ENCODE data around the gene PRXL2C. TPM values are rescaled to one million over a fixed set of nuclear protein-coding genes. Genes with fewer than 3 reads are reported as not detected.

The PRXL2C gene
- total and polyA plus RNA-seq, 2 of the 8 experiments (the other 6 are each of a cell fraction or from before 2014, with no cell fraction given) = 2.8 to 7.3 TPM

GRCh38 chr9:96620181-96620514, 35.0 kb downstream of the PRXL2C start:
- no peak overlapping the region for H4K8ac ChIP-seq (ENCODE audit: extremely low read depth, insufficient read depth, low read length)
- H3K4me2 ChIP-seq (ENCODE audit: insufficient read depth in 1 of 2, low read depth in 2 of 2, low read length in 2 of 2) = peak overlapping the region; percentile 80 to 82
- peaks cover 2 to 33% of the 10 kb centered on the region in 2 experiments; a peak in 2 of 4 replicates for H3K79me2 ChIP-seq (ENCODE audit: control insufficient read depth in 1 of 2, insufficient read depth in 2 of 2, low read length in 2 of 2)
- H3K27ac ChIP-seq (ENCODE audit: low read depth, low read length) = no peak overlapping the region
- 0 out of 2 replicates have a peak overlapping the region, but pooled peaks have one; percentile 10 for H2AFZ ChIP-seq (ENCODE audit: low read length)
- peaks cover 0 to 13% (median 6%) of the 10 kb centered on the region in 4 experiments; a peak in 5 of 7 replicates for H3K27me3 ChIP-seq (replicated peaks in 1 of 4; ENCODE audit: control insufficient read depth in 3 of 4, extremely low read depth in 1 of 4, insufficient read depth in 3 of 4, low read length in 3 of 4)
- H3K23ac ChIP-seq (ENCODE audit: insufficient read length) = no peak overlapping the region
- no peak overlapping the region for H3K18ac ChIP-seq (ENCODE audit: extremely low read depth, low read length)
- 11% methylated on average over 11 of the region's 11 CpGs; no CpG with 5 or more reads in 1 of the 2 experiments for WGBS, 2 experiments (ENCODE audit: extremely low coverage in 1 of 2, insufficient coverage in 1 of 2, insufficient read length in 1 of 2, insufficient replicate concordance in 2 of 2, low coverage in 1 of 2, low lambda C conversion rate in 2 of 2, missing lambda C conversion rate in 1 of 2)
- peaks cover 17% of the 10 kb centered on the region for H3K23me2 ChIP-seq (ENCODE audit: low read depth, low read length)
- H2BK5ac ChIP-seq (ENCODE audit: low read depth, low read length) = no peak overlapping the region
- H3K4me3 ChIP-seq (ENCODE audit: extremely low read depth in 1 of 4, insufficient read depth in 2 of 4, low read depth in 3 of 4, low read length in 4 of 4) = peak overlapping the region; percentile 44 to 81 (median 60); a peak in 7 of 8 replicates
- H4K91ac ChIP-seq (replicated peaks; ENCODE audit: insufficient read length, low read length) = no peak overlapping the region
- no peak overlapping the region for H3K4ac ChIP-seq (replicated peaks; ENCODE audit: insufficient read length, low read depth, low read length)
- H3K56ac ChIP-seq (replicated peaks; ENCODE audit: insufficient read length, low read depth, low read length) = no peak overlapping the region
- no peak overlapping the region for H2BK15ac ChIP-seq (ENCODE audit: low read length)
- H2BK120ac ChIP-seq (replicated peaks; ENCODE audit: low read depth, low read length) = peak overlapping the region; percentile 3
- FAIRE-seq (no peak), DNase-seq (ENCODE audit: low read depth in 1 of 2, low spot score in 2 of 2) (no peak)
- peaks cover 5% of the 10 kb centered on the region; the same call in 1 of the 2 replicates for H3K79me1 ChIP-seq (ENCODE audit: low read depth, low read length)
- H4K5ac ChIP-seq (ENCODE audit: insufficient read length, low read depth, low read length) = no peak overlapping the region
- ChIA-PET POLR2A (ENCODE audit: partially characterized antibody) (no interaction called here), CTCF (ENCODE audit: partially characterized antibody) (interaction anchor here (0.8 to 2.0 kb wide), 5 partner anchors 9 to 45 kb away, joined by 3 to 5 read pairs (median 4); no protein-coding TSS in a partner anchor)
- H4K20me1 ChIP-seq (replicated peaks in 1 of 2; ENCODE audit: control insufficient read depth in 1 of 2, insufficient read depth in 2 of 2, low read length in 2 of 2) = peaks cover 13 to 14% of the 10 kb centered on the region in 2 experiments
- H2BK12ac ChIP-seq (ENCODE audit: low read depth, low read length) = no peak overlapping the region
- H2BK20ac ChIP-seq (ENCODE audit: low read length) = no peak overlapping the region
- H3K36me3 ChIP-seq (ENCODE audit: control insufficient read depth in 2 of 4, insufficient read depth in 4 of 4, low read length in 3 of 4) = no peaks in the 10 kb centered on the region
- peak overlapping the region in 3 of 4 experiments; percentile 1 to 20 (median 9); a peak in 2 of 7 replicates for H3K9ac ChIP-seq (replicated peaks in 1 of 4; ENCODE audit: extremely low read depth in 1 of 4, low read depth in 3 of 4, low read length in 3 of 4)
- H3K14ac ChIP-seq (ENCODE audit: insufficient read length) = no peak overlapping the region
- no peak overlapping the region for H2AK5ac ChIP-seq (ENCODE audit: low read depth, low read length)
- no peaks in the 10 kb centered on the region for H3K9me3 ChIP-seq (ENCODE audit: insufficient read depth in 2 of 2, low read depth in 1 of 2, low read length in 1 of 2)
- H3K4me1 ChIP-seq (replicated peaks in 1 of 4; ENCODE audit: control insufficient read depth in 3 of 4, insufficient read depth in 4 of 4, low read length in 3 of 4) = peaks cover 4 to 12% (median 10%) of the 10 kb centered on the region in 4 experiments
- no peak for TF ChIP-seq TAF1 (IDR thresholded peaks at IDR 0.05; ENCODE audit: low read depth, low read length)
- no peak for TF ChIP-seq JUN (IDR thresholded peaks at IDR 0.05; ENCODE audit: low read depth, low read length)
- TF ChIP-seq SP4 (IDR thresholded peaks at IDR 0.05; ENCODE audit: low read length) = no peak
- no peak for TF ChIP-seq SP1 (IDR thresholded peaks at IDR 0.05; ENCODE audit: low read depth, low read length)
- no peak for TF ChIP-seq SP2 (IDR thresholded peaks at IDR 0.05; ENCODE audit: low read length)
- no peak for TF ChIP-seq TEAD4 (IDR thresholded peaks at IDR 0.05; ENCODE audit: low read depth, low read length)
- no peak for TF ChIP-seq RFX5 (IDR thresholded peaks at IDR 0.05; ENCODE audit: borderline replicate concordance, low read depth, low read length)
- TF ChIP-seq SRF (IDR thresholded peaks at IDR 0.05; ENCODE audit: low read depth, low read length) = no peak
- no peak for TF ChIP-seq KDM5A (IDR thresholded peaks at IDR 0.05; ENCODE audit: low read length)
- TF ChIP-seq JUND (IDR thresholded peaks at IDR 0.05; ENCODE audit: low read length) = no peak
- TF ChIP-seq CTBP2 (IDR thresholded peaks at IDR 0.05; ENCODE audit: borderline replicate concordance, insufficient read depth, insufficient read length, low read length) = no peak
- no peak for TF ChIP-seq POLR2AphosphoS5 (IDR thresholded peaks at IDR 0.05; ENCODE audit: low read depth, low read length)
- no peak for TF ChIP-seq ZNF274 (IDR thresholded peaks at IDR 0.05; ENCODE audit: borderline replicate concordance, extremely low read depth, low read length)
- no peak; a peak in 1 of 4 replicates for TF ChIP-seq SIN3A (conservative IDR thresholded peaks at IDR 0.05 in 1 of 2, IDR thresholded peaks at IDR 0.05 in 1 of 2; ENCODE audit: low read depth in 1 of 2, low read length in 2 of 2)
- TF ChIP-seq POLR2A (IDR thresholded peaks at IDR 0.05; ENCODE audit: control extremely low read depth in 1 of 2, low read depth in 2 of 2, low read length in 2 of 2) = no peak
- TF ChIP-seq EGR1 (IDR thresholded peaks at IDR 0.05; ENCODE audit: borderline replicate concordance, low read depth, low read length) = no peak
